Activated CD8-positive, alpha-beta memory T cell treated with anti-CD3 and anti-CD28 coated beads, Interleukin-2, amount 50 U/mL, for 1 hour (primary cell): ENCODE results near the gene MLLT1.
A peak's percentile ranks its signal among the peaks of the same experiment; 100 is the strongest.

ENCODE experiments used
- DNase-seq: peaks from one replicate; pipeline ENCODE4 v3.0.0-alpha.2; 2020; ENCODE audit errors: extremely low read depth

Gene MLLT1

GRCh38 chr19:6209680-6210079 is 70.1 kb downstream of the MLLT1 start:
- DNase-seq: no peak

DNA sequence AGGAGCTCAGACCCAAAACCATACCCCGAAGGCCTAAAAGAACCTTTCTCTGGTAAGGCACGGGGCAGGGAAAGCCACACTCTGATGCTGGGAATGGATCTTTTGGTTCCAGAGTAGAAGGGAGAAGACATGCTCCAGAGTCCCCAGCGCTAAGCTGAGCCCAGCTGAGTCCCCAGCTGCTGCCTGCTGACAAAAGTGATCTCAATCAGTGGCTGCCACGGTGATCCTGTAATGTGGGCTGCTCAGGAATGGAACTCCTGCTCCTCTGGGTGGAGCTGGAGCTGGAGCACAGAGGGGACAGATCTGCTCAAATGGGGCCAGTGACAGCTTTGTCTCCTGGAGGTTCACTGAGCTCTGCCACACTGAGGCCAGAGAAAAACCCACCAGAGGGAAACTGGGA is 70.5 kb downstream of the MLLT1 start:
- DNase-seq: no peak

- DNase-seq: no peak
Observed at GRCh38 chr19:6204866-6205723, 74.7 kb downstream of the MLLT1 start.

GRCh38 chr19:6204212-6204611 is 75.6 kb downstream of the MLLT1 start:
- DNase-seq: no peak

- DNase-seq: peak; percentile 97
Observed at GRCh38 chr19:6199240-6199994, 80.4 kb downstream of the MLLT1 start.

- no peak for DNase-seq
Observed at GRCh38 chr19:6198896-6199239, 80.9 kb downstream of the MLLT1 start.

DNA sequence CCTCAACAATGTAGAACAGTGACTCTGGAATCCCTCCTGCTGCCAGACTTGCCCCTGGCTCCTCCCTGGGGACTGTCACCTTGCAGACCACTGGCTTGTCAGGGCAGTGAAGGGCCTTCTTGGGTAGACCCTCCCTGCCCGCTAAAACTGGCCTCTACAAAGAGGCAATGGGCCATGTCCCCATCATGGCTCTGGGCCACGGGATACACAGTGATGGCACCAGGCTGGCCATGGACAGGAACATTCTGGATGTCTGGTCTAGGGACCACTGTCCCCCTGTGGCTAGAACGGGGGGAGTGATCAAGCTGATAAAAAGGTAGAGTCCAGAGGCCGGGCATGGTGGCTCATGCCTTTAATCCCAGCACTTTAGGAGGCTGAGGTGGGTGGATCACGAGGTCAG is 83.4 kb downstream of the MLLT1 start:
- DNase-seq: no peak

GRCh38 chr19:6188811-6189210 is 91.0 kb downstream of the MLLT1 start:
- no peak for DNase-seq

DNA sequence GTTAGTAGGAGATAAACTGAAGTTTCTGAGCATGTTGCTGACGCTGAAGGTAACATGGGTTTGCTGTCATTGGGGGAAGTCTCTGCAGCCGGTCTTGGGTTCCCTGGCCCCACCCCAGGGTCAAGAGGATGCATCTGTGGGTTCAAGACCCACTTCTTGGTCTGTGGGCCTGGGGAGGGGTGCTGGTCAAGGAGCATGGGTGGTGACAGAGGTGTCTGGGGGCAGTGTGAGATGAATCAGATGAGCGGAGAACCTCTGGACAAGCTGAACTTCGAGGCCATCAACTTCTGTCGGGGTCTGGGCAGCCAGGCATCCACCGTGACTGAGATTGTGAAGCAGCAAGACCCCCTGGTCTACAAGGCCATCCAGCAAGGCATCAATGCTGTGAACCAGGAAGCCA is 92.4 kb downstream of the MLLT1 start:
- no peak for DNase-seq

GRCh38 chr19:6185835-6186834 is 93.6 kb downstream of the MLLT1 start:
- DNase-seq: no peak

DNA sequence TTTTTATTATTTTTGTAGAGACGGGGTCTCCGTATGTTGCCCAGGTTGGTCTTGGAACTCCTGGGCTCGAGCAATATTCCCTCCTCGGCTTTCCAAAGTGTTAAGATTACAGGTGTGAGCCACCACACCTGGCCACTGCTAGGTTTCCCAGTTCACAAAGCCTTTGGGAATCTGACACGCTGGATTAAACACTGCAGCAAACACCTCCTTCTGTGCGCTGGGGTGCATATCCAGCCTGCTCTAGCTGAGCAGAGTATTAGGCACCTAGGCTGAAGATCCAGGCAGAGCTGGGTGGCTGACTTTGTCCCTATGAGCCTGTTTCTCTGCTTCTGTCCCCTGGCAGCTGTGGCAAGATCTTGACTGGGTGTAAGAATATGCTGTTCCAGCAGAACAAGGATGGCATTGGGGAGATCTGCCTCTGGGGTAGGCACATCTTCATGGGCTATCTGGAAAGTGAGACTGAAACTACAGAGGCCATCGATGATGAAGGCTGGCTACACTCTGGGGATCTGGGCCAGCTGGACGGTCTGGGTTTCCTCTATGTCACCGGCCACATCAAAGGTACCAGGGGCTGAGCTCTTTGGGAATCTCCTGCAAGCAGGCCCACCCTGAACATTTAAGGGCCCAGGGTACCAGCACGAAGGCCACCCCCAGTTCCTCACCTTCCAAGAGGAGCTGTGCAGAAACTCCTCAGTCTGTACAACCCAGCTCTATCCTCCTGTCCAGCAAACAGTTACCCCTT is 94.5 kb downstream of the MLLT1 start:
- DNase-seq: no peak

GRCh38 chr19:6181119-6181518 is 98.7 kb downstream of the MLLT1 start:
- no peak for DNase-seq

DNA sequence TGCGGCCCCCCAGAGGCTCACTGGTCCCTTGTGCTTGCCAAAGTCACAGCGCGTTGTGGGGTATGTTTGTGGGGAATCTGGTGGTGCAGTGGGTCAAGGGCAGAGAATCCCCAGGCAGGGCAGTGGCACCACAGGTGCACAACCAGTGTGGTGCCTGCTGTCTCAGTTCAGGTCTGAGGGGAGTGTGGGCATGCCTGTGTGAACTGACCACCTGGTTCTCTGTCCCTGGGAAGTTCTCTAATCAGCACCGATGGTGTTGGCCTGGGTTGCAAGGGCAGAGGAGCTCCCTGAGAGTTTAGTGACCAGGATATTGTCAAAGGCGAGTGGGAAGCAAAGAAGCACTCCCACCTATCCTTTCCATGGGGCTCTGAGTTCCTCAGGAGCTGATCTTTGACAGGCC is 106.6 kb downstream of the MLLT1 start:
- no peak for DNase-seq

- no peak for DNase-seq
Observed at GRCh38 chr19:6172074-6172863, 107.5 kb downstream of the MLLT1 start.

DNA sequence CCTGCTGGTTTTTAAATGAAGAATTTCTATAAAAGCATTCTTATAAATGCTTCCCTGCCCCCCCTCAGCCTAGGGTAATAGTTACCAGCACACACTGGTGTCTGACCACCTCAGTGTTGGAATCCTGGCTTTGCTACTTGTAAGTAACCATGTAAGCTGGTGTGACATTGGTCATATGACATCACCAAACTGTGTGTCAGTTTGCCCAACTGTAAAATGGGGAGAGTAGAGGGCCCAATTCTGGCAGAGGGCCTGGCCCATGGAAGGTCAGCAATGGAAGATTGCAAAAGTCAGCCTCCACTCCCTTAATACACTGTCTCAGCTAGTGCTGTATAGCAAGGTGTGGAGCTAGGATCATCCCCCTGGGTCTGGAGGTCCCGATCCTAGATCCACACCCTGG is 112.7 kb downstream of the MLLT1 start:
- no peak for DNase-seq

DNA sequence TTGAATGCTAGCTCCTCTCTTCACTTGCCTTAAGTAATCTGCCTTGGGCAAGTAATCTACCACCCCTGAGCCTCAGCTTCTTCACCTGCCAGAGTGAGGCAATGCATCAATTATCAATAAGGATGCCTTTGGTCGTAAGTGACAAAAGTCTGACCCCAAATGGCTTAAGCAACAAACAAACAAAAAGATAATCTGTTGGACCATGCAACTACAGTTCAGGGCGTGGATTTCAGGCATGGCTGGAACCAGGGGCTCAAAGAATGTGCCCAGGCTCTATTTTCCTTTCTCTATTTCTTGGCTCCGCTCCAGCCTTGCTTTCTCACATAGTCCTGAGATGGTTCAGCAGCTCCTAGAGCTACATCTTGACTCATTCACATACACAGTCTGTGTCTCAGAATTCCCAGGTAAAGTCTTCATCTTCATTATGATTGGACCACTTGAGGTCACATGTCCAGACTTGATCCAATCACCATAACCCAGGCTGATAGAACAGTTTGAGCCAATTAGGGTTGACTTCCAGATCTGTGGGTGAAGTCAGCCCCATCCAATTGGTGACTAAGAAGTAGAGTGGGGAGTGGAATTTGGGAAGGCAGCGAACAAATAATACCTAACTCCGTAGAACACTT is 114.8 kb downstream of the MLLT1 start:
- no peak for DNase-seq

- DNase-seq: peak; percentile 5
Observed at GRCh38 chr19:6161271-6161850, 118.4 kb downstream of the MLLT1 start.
